SK-N-SH (cell line): ENCODE data around the gene HECTD2.

Source experiments
- CHD2 ChIP-seq: fragments of 150-350 bp; IDR thresholded peaks from 2 replicates; pipeline ENCODE4 v1.6.1; 2018; ENCODE audit warnings: low read length; ENCODE audit not compliant: partially characterized antibody
- CTCF ChIP-seq: fragments of 200-600 bp; sonication (generic); IDR thresholded peaks from 2 replicates; pipeline ENCODE4 v1.6.1; 2017; ENCODE audit warnings: antibody characterized with exemption, mild to moderate bottlenecking, moderate library complexity
- EZH2phosphoT487 ChIP-seq: fragments of 200-600 bp; sonication (generic); IDR thresholded peaks from 2 replicates; pipeline ENCODE4 v1.6.1; 2017; ENCODE audit warnings: low read depth, mixed run types, mild to moderate bottlenecking, antibody characterized with exemption, moderate library complexity, borderline replicate concordance
- FOXJ3 ChIP-seq: sonication (generic); formaldehyde crosslinking; IDR thresholded peaks from 2 replicates; pipeline ENCODE4 v1.5.1; 2020; ENCODE audit warnings: mild to moderate bottlenecking, missing genetic modification reagents
- MEF2A ChIP-seq: IDR thresholded peaks from 2 replicates; pipeline ENCODE4 v1.4.0; 2012; ENCODE audit warnings: low read depth, borderline replicate concordance
- POLR2AphosphoS5 ChIP-seq: IDR thresholded peaks from 2 replicates; pipeline ENCODE4 v1.6.1; 2012; ENCODE audit warnings: low read depth, low read length
- TF ChIP-seq, protein P1 (sequence below): IDR thresholded peaks from 2 replicates; pipeline ENCODE4 v1.6.1; 2012; ENCODE audit warnings: mild to moderate bottlenecking, low read depth, low read length, moderate library complexity
- TF ChIP-seq, protein P2 (sequence below): IDR thresholded peaks from 2 replicates; pipeline ENCODE4 v1.4.0; 2012; ENCODE audit warnings: low read depth

DNA sequence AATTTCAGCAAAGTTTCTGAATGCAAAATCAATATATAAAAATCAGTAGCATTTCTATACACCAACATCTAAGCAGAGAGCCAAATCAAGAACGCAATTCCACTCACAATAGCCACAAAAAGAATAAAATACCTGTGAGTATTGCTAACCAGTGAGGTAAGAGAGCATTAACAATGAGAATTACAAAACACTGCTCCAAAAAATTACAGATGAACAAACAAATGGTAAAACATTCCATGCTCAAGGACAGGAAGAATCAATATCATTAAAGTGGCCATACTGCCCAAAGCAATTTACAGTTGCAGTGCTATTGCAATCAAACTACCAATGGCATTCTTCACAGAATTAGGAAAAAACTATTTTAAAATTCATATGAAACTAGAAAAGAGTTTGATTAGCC is 61.5 kb downstream of the HECTD2 start:
- TF ChIP-seq, protein P1, sequence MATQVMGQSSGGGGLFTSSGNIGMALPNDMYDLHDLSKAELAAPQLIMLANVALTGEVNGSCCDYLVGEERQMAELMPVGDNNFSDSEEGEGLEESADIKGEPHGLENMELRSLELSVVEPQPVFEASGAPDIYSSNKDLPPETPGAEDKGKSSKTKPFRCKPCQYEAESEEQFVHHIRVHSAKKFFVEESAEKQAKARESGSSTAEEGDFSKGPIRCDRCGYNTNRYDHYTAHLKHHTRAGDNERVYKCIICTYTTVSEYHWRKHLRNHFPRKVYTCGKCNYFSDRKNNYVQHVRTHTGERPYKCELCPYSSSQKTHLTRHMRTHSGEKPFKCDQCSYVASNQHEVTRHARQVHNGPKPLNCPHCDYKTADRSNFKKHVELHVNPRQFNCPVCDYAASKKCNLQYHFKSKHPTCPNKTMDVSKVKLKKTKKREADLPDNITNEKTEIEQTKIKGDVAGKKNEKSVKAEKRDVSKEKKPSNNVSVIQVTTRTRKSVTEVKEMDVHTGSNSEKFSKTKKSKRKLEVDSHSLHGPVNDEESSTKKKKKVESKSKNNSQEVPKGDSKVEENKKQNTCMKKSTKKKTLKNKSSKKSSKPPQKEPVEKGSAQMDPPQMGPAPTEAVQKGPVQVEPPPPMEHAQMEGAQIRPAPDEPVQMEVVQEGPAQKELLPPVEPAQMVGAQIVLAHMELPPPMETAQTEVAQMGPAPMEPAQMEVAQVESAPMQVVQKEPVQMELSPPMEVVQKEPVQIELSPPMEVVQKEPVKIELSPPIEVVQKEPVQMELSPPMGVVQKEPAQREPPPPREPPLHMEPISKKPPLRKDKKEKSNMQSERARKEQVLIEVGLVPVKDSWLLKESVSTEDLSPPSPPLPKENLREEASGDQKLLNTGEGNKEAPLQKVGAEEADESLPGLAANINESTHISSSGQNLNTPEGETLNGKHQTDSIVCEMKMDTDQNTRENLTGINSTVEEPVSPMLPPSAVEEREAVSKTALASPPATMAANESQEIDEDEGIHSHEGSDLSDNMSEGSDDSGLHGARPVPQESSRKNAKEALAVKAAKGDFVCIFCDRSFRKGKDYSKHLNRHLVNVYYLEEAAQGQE: no peak
- no peak for TF ChIP-seq CTCF
- no peak for TF ChIP-seq POLR2AphosphoS5
- TF ChIP-seq MEF2A: no peak
- no peak for TF ChIP-seq CHD2
- TF ChIP-seq FOXJ3 (CRISPR knock-in tag): no peak
- no peak for TF ChIP-seq EZH2phosphoT487
- TF ChIP-seq, protein P2, sequence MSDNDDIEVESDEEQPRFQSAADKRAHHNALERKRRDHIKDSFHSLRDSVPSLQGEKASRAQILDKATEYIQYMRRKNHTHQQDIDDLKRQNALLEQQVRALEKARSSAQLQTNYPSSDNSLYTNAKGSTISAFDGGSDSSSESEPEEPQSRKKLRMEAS: no peak
